GM18870 (cell line): ENCODE data around the gene ZNF57.
A peak's percentile ranks its signal among the peaks of the same experiment; 100 is the strongest.
"Not testable (repeated sequence)": the region's sequence is repeated elsewhere in the genome, so short reads cannot be mapped to it uniquely, and the experiment has no call there.

Experiments used
- ATAC-seq: cut with Tn5 transposase; IDR thresholded peaks from one replicate; pipeline ENCODE4 v1.9.1; 2021; ENCODE audit warnings: moderate library complexity; ENCODE audit not compliant: unreplicated experiment

Gene ZNF57

GRCh38 chr19:2950286-2951124, 49.8 kb downstream of the ZNF57 start:
- peak; percentile 93 for ATAC-seq

- no peak for ATAC-seq
These were observed 52.3 kb downstream of the ZNF57 start for GRCh38 chr19:2952953-2953481.

GRCh38 chr19:2957160-2957559, 56.4 kb downstream of the ZNF57 start:
- ATAC-seq, result no peak

- no peak for ATAC-seq
These were observed 59.4 kb downstream of the ZNF57 start for GRCh38 chr19:2960120-2960519.

- no peak for ATAC-seq
These were observed 61.4 kb downstream of the ZNF57 start for GRCh38 chr19:2962018-2962670.

- ATAC-seq, result no peak
These were observed 62.4 kb downstream of the ZNF57 start for GRCh38 chr19:2963122-2963521.

- ATAC-seq, result not testable (repeated sequence)
These were observed 62.9 kb downstream of the ZNF57 start for GRCh38 chr19:2963631-2964030.

- no peak for ATAC-seq
These were observed 64.1 kb downstream of the ZNF57 start for GRCh38 chr19:2964874-2965273.

- no peak for ATAC-seq
These were observed 67.2 kb downstream of the ZNF57 start for GRCh38 chr19:2967972-2968371.
